Gastrocnemius medialis (tissue), 4 donors: ENCODE data around the gene MTA2.

ENCODE experiments used
- CTCF ChIP-seq, 5 experiments: fragments of 450-650 bp in 3 of 5; fragments of 200-600 bp in 2 of 5; sonication (generic) in 2 of 5; IDR thresholded peaks in 4 of 5; conservative IDR thresholded peaks in 1 of 5; 1 replicate in 4 of 5; 2 replicates in 1 of 5; pipeline ENCODE4 v1.5.1; 2016 to 2019; ENCODE audit warnings: antibody characterized with exemption in 5 of 5, mild to moderate bottlenecking in 3 of 5, moderate library complexity in 3 of 5
- POLR2A ChIP-seq, 2 donors: fragments of 450-650 bp; IDR thresholded peaks; one replicate each; pipeline ENCODE4 v1.6.1; 2017; ENCODE audit warnings: antibody characterized with exemption in 2 of 2, mild to moderate bottlenecking in 2 of 2, moderate library complexity in 2 of 2

GRCh38 chr11:62588966-62589637 is 12.6 kb downstream of the MTA2 start:
- TF ChIP-seq CTCF (IDR thresholded peaks at IDR 0.05 in 4 of 5, conservative IDR thresholded peaks at IDR 0.05 in 1 of 5) (no peak), POLR2A (IDR thresholded peaks at IDR 0.05) (no peak)
